Fibroblast of upper back skin (primary cell): ENCODE measurements around the gene ARHGEF17.
A peak's percentile ranks its signal among the peaks of the same experiment; 100 is the strongest.

Experiments used
- DNase-seq: peaks from one replicate; pipeline ENCODE4 v3.0.0-alpha.2; 2013

Gene ARHGEF17

DNA sequence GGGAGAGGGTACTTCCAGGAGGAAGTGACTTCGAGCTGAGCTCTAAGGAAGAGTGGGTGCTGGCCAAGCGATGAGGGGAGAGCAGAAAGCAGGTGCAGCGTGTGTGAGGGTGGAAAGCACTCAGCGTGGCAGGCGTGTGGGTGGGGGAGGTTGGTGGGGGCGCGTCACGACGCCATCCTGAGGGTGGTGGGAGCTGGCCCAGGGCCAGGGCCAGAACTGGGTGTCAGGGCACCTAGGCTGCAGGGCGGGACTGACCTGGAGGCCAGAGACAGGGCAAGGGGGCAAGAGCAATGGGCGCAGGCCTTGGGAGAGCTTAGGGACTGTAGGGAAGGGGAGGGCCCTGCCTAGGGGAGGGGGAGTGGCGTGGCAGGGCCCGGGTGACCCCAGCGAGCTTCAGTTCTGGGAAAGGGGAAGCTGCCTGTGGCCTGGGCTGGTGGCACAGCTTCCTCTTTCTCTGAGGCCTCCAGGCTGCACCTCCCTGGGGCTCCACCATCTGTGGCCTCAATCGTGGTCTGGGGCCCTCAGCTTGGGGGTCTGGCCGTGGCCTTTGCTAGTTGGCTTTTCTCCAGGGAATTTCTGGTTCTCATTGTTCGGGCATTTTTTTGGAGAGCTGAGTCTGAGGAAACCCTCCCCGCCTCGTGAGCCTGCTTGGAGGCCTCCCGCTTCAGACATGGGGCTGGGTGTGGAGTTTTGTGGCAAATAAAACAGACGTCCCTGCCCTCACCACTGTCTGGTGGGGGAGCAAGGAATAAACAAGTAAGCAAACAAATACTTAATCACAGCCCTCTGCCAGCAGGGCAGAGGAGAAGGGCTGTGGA, 77.0 kb downstream of the ARHGEF17 start:
- no peak for DNase-seq

DNA sequence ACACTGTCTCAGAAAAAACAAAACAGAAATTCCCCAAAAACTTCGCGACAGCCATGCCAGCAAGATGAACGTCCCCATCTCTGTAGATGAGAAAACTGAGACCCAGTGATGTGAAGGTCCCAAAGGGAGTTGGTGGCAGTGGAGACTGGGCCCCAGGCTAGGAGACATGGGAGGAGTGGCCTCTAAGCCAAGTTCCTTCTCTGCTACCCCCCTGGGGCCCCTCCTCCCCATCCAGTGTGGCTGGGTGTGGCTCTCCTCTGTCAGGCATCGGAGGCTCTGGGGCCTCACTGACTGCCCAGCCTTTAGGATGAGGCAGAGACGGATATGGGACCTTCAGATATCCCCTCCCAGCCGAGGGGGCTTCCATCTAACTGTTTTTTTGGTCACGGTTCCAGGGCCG, 77.9 kb downstream of the ARHGEF17 start:
- DNase-seq, result no peak

DNA sequence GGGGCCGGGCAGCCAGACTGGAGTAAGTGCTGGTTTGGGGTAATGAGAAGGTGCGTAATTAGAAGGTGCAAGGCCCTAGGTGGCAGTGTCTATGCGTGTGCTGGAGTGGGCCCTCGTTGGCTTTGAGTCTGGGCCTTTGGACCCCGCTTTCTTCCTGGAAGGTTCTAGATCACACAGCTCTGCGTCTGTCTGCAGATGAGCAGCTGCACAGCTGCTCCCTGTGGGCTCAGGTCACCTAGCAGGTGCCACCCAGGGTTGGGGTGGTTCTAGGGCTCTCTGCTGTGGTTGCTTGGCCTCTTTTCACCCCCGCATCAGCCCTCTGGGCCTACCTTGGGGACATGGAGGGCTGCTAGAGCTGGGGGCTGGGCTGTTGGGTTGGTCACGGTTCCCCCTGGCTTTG, 78.5 kb downstream of the ARHGEF17 start:
- DNase-seq, result no peak

DNA sequence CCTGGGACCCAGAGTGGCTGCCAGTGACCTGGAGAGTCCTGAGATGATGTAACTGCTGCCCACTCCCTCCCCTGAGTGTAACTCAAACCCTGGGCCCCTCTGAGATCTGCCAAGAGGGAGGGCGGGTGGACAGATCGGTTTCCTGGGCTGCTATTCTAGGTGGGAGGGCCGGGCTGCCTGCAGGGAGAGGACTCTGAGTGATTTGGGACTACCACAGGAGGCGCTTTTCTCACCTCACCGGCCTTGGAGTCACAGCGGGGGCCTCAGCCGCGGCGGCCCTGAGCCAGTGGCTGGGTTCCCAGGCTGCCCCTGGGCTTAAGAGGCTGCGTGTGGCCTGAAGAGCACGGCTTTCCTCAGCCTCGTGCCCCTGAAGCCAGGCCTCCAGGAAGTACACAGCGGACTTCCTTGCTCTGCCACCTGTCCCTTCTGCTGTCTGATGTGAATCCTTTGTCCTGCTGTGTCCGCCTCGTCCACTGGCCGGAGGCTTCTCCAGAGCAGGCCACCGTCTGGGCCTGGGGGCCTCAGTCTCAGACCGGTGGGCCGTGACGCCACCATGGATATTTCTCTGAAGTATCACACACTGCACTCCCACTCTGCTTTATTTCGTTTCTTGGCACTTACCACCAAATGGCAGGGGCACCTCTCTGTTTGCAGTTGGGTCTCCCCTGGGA, 79.7 kb downstream of the ARHGEF17 start:
- no peak for DNase-seq

DNA sequence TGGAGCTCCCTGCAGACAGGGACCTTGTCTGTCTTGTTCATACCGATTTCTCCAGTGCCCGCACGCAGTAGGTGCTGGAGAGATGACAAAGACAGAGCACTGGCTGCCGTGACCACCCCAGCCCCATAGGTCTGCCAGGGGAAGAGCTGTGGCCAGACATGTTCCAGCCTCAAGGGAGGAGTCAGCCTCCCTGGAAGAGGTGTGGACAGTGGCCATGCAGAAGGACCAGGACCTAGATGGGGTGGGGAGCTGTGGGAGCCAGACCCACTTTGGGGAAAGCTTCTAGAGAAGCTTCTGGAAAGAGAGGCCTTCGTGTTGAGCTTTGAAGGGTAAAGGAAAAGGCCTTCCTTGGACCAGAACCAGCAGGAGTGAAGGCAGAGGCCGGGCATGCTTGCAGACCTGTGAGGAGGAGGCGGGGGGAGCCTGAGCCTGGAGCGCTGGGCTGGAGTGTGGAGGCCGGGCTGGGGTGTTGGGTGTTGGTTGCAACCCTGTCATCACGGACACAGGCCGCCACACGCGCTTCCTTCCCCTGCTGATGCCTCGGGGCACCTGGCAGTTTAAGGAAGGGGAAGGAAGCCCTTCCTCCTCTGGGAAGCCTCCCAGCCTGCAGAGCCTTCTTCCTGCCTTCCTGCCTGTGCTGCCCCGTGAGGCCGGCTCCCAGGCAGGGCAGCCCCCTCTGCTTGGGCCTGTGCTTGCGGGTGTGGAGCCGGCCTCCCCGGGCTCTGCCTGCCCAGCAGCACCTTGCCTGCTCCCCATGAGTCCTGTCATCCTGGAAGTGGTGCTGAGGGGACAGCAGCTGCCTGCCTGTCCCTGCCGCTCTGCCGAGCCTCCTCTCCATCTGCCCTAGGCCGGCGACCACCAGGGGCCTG, 80.4 kb downstream of the ARHGEF17 start:
- DNase-seq, result no peak

DNA sequence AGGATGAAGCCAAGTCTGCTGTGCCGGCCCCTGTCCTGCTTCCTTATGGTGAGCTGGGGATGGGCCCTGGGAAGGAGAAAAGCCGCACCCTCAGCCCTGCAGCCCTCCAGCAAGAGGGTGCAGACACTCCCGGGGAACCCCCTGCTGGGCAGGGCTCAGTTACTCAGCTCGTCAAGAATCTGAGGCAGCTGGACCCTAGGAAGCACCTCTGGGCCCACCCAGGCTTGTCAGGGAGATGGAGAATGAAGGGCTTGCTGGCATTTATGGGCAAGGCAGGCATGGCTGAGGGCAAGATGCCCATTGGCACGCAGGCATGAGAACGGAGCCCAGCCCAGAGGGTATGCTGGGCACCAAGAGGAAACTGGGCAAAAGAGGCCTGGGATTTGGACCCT, 81.1 kb downstream of the ARHGEF17 start:
- no peak for DNase-seq

DNA sequence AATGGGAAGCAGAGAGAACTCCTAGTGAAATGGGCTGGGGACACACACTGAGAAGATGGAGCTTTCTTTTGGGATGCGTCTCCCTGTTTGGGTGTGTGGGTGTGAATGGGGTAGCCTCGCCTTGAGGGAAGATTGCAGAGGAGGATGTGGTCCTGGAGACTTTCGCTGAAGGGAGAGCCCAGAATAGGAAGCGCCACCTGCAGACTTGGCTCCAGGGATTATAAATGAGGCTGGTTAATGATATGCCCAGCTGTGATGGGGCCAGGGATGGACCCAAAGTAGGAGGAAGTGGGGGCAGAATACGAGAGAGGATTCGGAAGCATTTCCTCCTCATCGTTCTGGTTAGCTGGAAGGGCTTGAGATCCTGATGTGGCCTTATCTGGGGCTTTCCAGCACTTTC, 81.8 kb downstream of the ARHGEF17 start:
- DNase-seq, result no peak

DNA sequence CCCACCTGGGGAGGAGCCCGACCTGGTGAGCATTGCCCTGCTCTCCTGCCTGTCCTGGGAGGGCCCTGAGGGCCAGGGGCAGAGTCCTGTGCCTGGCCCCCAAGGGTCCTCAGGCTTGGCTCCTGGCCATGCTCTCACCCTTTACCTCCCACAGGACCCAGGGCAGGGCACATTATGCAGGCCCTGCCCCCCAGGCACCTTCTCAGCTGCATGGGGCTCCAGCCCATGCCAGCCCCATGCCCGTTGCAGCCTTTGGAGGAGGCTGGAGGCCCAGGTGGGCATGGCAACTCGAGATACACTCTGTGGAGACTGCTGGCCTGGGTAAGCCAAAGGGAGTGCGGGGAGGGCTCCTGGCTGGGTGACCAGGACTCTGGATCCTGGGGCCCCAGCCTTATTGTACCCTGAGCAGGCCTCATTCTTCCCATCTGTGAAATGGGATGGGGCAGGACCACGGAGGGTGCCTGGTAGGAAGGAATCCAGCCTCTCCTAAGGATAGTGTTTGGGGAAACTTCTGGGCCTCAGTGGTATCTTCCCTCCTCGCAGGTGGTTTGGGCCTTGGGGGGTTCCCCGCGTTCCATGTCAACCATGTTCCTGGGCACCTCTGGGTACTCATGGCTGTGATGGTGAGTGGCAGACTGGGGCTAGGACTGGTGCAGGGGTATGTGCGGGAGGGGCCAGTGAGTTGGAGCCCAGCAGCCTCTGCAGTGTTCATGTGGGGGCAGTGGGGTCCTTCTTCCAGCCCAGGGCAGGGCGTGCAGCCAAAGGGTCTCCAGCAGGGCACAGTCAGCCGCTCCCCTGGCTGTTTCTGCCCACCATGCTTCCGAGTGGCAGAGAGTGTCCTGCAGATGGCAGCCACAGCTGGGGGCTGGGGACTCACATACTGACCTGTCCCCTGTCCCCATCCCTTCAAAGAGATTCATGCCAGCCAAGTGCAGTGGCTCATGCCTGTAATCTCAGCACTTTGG, 82.8 kb downstream of the ARHGEF17 start:
- no peak for DNase-seq

DNA sequence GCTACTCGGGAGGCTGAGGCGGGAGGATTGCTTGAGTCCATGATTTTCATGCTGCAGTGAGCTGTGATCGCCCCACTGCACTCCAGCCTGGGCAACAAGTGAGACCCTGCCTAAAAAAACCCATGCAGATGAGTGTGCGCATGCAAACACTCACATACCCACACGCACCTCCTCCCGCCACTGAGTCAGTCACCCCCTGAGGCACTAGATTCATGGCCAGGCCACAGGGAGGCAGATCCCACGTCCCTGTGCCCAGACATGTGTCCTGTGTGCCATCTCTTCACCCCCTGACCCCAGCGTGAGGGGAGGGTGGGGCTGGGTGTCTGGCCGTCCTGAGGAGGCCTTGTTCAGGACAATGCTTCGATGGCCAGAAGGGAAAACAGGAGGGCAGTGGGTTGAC, 83.6 kb downstream of the ARHGEF17 start:
- no peak for DNase-seq

DNA sequence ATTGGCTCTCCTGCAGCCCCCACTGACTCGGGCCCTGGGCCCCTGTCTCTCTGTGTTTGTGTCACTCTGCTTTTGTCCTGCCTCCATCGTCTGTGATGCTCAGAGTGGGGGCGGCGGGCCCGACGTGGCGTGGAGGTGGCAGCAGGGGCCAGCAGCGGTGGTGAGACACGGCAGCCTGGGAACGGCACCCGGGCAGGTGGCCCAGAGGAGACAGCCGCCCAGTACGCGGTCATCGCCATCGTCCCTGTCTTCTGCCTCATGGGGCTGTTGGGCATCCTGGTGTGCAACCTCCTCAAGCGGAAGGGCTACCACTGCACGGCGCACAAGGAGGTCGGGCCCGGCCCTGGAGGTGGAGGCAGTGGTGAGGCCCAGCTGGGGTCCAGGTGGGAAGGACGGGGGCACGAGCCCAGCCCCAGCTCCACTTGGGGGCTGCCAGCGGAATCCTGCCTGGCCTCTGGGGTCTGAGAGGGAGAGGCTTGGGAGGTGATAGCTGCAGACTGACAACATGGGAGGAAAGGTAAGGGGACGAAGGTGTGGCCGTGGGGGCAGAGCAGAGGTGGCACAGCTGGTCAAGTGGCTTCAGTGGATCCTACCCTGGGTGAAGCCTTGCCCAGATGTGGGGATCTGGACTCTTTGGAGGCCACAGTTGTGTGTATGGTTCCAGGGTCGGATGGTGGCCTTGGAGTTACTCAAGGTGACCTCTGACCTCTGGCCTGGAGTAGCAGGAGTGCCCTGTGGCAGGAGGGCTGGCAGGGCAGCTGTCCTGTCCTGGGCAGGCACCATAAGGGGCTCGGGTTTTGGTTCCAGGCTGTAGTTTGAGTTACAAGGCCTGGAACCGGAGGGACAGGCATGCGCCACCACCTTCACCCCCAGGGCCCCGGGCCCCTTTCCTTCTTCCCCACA, 84.3 kb downstream of the ARHGEF17 start:
- DNase-seq, result no peak

DNA sequence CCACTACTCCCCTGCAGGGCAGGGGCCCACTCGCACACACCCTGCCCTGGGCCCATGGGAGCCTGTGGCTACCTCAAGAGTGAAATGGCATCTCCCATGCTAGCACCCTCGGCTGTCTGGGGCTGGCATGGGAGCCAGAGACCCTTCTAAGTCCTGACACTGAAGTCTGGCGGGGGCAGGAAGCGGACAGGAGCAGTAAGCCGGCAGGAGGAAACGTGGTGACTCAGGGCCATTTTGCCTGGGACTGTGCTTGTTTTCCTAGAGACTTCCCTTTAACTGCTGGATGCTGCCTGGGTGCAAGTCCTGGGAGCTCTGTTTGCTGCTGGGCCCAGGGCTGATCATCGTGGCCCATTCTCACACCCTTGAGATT, 84.9 kb downstream of the ARHGEF17 start:
- DNase-seq, result no peak

DNA sequence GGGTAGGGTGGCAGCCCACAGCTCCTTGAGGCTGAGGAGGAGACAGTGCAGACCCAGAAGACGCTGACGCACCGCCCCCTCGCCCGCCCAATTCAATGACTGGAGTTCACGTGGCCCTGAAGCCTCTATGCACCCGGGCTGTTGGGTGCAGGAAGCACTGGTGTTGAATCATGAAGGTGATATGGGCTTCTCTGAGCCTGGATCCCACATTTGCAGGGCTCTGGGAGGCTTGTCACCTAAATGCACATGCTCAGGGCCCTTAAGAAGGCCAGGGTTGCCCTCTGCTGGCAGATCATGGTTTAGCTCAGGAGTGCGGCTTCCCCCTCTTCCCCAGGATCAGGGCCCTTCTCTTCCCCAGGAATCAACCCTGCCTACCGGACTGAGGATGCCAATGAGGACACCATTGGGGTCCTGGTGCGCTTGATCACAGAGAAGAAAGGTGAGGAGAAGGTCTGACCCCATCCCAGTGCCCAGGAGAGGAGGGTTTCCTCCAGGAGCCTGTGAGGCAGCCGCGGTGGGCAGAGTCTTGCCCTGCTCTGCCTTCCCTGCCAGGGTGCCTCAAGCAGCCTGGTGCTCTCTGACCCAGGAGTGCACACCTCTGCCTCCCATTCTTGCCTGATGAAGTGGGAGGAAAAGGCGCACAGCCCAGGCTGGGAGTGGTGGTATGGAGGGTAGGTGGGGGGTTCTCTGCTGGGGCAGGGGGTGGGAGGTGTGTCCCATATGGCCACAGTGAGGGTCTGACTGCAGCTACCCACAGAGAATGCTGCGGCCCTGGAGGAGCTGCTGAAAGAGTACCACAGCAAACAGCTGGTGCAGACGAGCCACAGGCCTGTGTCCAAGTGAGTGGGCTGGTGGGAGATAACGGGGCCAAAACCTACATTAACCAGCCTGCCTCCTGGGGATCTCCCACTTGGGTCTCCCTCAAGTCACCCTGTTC, 85.7 kb downstream of the ARHGEF17 start:
- peak; percentile 81 for DNase-seq

DNA sequence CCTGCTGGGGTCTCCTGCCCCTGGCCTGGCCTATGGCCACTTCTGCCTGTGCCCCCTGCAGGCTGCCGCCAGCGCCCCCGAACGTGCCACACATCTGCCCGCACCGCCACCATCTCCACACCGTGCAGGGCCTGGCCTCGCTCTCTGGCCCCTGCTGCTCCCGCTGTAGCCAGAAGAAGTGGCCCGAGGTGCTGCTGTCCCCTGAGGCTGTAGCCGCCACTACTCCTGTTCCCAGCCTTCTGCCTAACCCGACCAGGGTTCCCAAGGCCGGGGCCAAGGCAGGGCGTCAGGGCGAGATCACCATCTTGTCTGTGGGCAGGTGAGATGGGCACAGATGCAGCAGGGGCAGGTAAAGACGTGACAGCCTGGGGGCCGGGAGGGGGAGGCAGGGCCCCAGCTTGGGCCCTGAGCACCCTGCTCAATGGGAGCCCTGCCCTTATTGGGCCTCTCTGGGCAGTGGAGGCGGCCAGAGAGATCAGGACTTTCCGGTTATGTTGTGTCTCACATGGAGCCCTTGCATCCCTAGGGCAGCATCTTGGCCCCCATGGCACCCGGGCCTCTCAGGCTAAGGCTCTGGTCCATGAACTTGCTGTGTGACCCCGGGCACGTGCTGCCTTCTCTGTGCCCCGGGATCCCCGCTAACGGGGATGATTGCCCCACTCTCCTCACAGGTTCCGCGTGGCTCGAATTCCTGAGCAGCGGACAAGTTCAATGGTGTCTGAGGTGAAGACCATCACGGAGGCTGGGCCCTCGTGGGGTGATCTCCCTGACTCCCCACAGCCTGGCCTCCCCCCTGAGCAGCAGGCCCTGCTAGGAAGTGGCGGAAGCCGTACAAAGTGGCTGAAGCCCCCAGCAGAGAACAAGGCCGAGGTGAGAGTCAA, 86.6 kb downstream of the ARHGEF17 start:
- no peak for DNase-seq

DNA sequence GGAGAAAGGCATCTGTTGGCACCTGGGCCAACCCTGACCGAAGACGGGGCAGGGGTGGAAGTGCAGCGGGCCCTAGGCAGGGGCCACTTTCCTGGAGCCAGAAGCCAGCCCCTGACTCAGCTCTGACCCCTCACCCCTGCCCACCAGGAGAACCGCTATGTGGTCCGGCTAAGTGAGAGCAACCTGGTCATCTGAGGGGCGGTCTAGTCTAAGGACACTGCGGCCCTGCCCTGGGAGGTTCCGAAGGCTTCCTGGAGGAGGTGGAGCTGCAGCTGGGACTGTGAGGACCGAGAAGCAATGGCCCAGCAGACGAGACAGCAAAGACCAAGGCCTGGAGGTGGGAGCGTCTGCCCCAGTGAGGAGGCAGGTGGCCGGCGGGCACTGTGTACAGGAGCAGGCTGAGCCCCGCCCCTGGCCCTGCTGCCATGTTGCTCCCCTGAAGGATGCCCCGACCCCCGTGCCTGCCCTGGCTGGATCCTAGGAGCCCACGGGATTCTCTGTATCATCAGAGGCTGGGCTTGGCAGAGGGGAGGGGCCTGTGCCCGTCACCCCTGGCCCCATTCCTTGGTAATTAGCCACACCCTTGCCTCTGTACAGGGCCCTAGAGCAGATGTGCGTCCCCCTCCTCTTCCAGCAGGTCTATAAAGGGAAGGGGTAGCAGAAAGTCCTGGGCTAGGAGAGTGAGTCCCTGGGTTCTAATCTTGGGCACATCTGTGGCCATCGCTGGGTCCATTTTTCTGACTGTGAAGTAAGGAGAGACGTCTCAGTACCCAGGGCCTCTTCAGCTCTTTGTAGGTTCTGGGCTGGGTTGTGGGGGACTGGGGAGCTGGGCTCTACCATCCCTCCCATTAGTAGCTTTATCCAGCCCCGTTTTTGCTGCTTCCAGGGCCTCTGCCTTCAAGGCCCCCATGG, 87.5 kb downstream of the ARHGEF17 start:
- DNase-seq, result no peak

DNA sequence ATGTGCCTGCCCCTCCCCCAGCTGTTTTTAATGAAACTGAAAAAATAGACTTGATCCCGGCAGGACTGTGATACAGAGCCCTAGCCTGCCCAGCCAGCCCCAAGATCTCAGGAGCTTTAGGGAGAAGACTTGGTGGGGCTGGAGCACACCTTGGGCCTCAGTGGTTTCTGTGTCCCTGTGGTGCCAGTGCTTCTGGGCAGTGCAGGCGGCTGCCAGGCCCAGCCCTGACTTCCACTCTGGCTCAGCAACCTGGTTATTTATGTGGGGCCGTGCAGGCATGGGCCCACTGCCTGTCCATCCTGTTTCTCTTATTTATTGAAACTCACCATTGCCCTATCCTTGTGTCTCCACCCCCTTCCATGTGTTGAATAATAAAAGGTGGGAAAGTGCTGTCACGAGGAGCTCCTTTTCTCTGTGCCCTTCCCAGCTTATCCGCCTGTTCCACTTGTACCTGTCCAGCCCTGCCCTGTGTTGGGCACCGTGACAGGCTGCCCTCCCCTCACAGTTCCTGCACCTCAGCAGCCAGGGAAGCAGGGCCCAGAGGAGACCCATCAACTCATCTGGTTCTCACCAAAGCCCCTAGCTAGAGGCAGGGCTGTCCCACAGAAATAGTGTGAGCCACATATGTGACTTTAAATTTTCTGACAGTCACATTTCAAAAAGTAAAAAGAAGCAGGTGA, 88.3 kb downstream of the ARHGEF17 start:
- DNase-seq, result no peak

DNA sequence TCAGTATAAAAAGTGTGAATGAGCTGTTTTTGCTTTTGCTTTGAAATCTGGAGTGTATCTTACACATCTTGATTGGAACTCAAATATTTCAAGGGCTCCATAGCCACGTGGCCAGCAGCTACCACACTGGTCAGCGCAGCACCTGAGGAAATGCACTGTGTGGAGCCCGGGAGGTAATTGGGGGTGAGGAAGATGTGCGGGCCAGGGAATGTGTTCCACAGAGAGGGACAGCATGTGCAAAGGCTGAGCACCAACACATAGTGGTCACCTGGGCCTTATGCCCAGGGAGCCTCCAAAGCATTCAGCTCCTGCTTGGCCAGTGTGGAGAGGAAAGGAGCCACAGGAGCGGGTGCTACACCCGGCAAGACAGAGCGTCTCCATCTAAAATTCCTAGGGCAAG, 88.9 kb downstream of the ARHGEF17 start:
- no peak for DNase-seq

DNA sequence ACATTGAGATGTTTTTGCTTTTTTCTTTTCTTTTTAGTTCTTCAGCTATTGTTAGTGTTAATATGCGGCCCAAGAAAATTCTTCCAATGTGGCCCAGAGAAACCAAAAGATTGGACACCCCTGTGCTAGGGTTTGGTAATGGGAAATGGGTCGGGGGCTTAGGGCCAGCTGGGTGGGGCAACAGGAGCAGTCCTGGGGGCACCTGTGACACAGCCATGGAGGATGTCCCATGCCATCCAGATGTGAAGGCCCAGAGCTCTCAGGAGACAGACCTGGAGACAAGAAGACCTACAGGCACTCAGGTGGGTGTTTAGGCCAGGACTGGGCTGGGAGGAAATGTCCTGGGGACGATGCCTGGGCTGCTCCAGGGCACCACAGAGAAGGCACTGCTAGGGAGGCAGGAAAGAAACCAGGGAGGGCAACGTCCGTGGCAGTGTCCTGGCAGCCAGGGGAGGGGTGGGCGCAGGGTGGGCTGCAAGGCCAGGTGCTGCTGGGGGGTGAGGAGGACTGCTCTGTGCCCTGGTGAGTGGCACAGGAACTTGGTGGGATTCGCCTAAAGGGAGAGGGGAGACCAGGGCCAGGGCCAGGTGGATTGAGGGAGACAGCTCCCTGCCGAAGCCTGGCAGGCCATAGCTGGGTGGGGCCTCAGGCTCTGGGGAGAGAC, 89.5 kb downstream of the ARHGEF17 start:
- no peak for DNase-seq
